Measurements from ENCODE around the gene CAPN12. TPM values are rescaled to one million over a fixed set of nuclear protein-coding genes. Genes with fewer than 3 reads are reported as not detected.

Gene CAPN12
- total RNA-seq, 1 donor from 2014 or later = 7.3 TPM

GRCh38 chr19:38700902-38701454 lies 43.3 kb downstream of the CAPN12 start:
- no peak for TF ChIP-seq CTCF (conservative IDR thresholded peaks at IDR 0.05; ENCODE audit: low read depth, low read length)
- H3K4me3 ChIP-seq (ENCODE audit: low read depth, low read length) = no peak overlapping the region
- DNase-seq (ENCODE audit: low read depth) = no peak

GRCh38 chr19:38700350-38700901 lies 43.8 kb downstream of the CAPN12 start:
- TF ChIP-seq CTCF (conservative IDR thresholded peaks at IDR 0.05; ENCODE audit: low read depth, low read length) = no peak
- DNase-seq (ENCODE audit: low read depth) = no peak
- no peak overlapping the region for H3K4me3 ChIP-seq (ENCODE audit: low read depth, low read length)

GRCh38 chr19:38699647-38700349 lies 44.5 kb downstream of the CAPN12 start:
- DNase-seq (ENCODE audit: low read depth) = no peak
- no peak overlapping the region for H3K4me3 ChIP-seq (ENCODE audit: low read depth, low read length)
- no peak for TF ChIP-seq CTCF (conservative IDR thresholded peaks at IDR 0.05; ENCODE audit: low read depth, low read length)

- no peak for DNase-seq (ENCODE audit: low read depth)
- no peak for TF ChIP-seq CTCF (conservative IDR thresholded peaks at IDR 0.05; ENCODE audit: low read depth, low read length)
- no peak overlapping the region for H3K4me3 ChIP-seq (ENCODE audit: low read depth, low read length)
These were observed 45.3 kb downstream of the CAPN12 start for GRCh38 chr19:38699027-38699346.

- no peak for TF ChIP-seq CTCF (conservative IDR thresholded peaks at IDR 0.05; ENCODE audit: low read depth, low read length)
- no peak for DNase-seq (ENCODE audit: low read depth)
- H3K4me3 ChIP-seq (ENCODE audit: low read depth, low read length) = no peak overlapping the region
These were observed 45.8 kb downstream of the CAPN12 start for GRCh38 chr19:38698225-38699026.

- no peak for DNase-seq (ENCODE audit: low read depth)
- TF ChIP-seq CTCF (conservative IDR thresholded peaks at IDR 0.05; ENCODE audit: low read depth, low read length) = no peak
- no peak overlapping the region for H3K4me3 ChIP-seq (ENCODE audit: low read depth, low read length)
These were observed 46.6 kb downstream of the CAPN12 start for GRCh38 chr19:38697641-38698071.

All from epithelial cell of proximal tubule (primary cell).